CD14-positive monocyte (primary cell): ENCODE measurements around the gene ZNF154. TPM values are rescaled to one million over a fixed set of nuclear protein-coding genes. Genes with fewer than 3 reads are reported as not detected.

Experiments used
- DNase-seq, 3 donors: peaks; one replicate each; pipeline ENCODE4 v3.0.0-alpha.2; 2011 to 2022
- H2AFZ ChIP-seq: 2 replicates; pipeline ENCODE4 v1.6.0; 2012; ENCODE audit warnings: mild to moderate bottlenecking, low read depth, low read length, inconsistent platforms; ENCODE audit not compliant: insufficient read depth, poor library complexity, severe bottlenecking
- H3K27ac ChIP-seq, 2 donors: 1 replicate in 1 of 2; 2 replicates in 1 of 2; pipeline ENCODE4 v1.5.1; 2012 to 2013; ENCODE audit warnings: low read length in 2 of 2, control low read depth in 1 of 2, inconsistent platforms in 1 of 2, low read depth in 1 of 2, mild to moderate bottlenecking in 1 of 2
- H3K27me3 ChIP-seq, 2 donors: one replicate each; pipeline versions ENCODE4 v1.6.0 to v1.6.1; 2011 to 2013; ENCODE audit warnings: low read length in 2 of 2; ENCODE audit not compliant: control insufficient read depth in 2 of 2, insufficient read depth in 2 of 2
- H3K36me3 ChIP-seq, 2 donors: replicated peaks in 1 of 2; 1 replicate in 1 of 2; 2 replicates in 1 of 2; pipeline versions ENCODE4 v1.5.1 to v1.6.1; 2012 to 2013; ENCODE audit warnings: low read length in 2 of 2, control low read depth in 1 of 2, inconsistent platforms in 1 of 2, mild to moderate bottlenecking in 1 of 2; ENCODE audit not compliant: insufficient read depth in 2 of 2, control insufficient read depth in 1 of 2
- H3K4me1 ChIP-seq, 2 donors: 1 replicate in 1 of 2; 2 replicates in 1 of 2; pipeline versions ENCODE4 v1.5.1 to v1.6.1; 2012 to 2013; ENCODE audit warnings: low read length in 2 of 2, control low read depth in 1 of 2, inconsistent platforms in 1 of 2, mild to moderate bottlenecking in 1 of 2, moderate library complexity in 1 of 2; ENCODE audit not compliant: insufficient read depth in 2 of 2, control insufficient read depth in 1 of 2
- H3K4me2 ChIP-seq: replicated peaks from 2 replicates; pipeline ENCODE3; 2012; ENCODE audit warnings: low read length, moderate library complexity, mild to moderate bottlenecking; ENCODE audit not compliant: poor library complexity, severe bottlenecking; ENCODE audit errors: extremely low read depth
- H3K4me3 ChIP-seq, 3 experiments: fragments of 200-600 bp in 1 of 3; sonication (generic) in 1 of 3; replicated peaks in 1 of 3; 1 replicate in 2 of 3; 2 replicates in 1 of 3; pipeline ENCODE4 v1.5.1; 2011 to 2013; ENCODE audit warnings: low read length in 3 of 3, mild to moderate bottlenecking in 3 of 3, control low read depth in 2 of 3, low read depth in 2 of 3, inconsistent platforms in 1 of 3, moderate library complexity in 1 of 3
- H3K79me2 ChIP-seq: 2 replicates; pipeline ENCODE4 v1.6.0; 2012; ENCODE audit warnings: mild to moderate bottlenecking, control low read depth, inconsistent platforms, low read length, moderate library complexity; ENCODE audit not compliant: insufficient read depth
- H3K9ac ChIP-seq: 2 replicates; pipeline ENCODE4 v1.6.0; 2017; ENCODE audit warnings: low read length, mild to moderate bottlenecking; ENCODE audit not compliant: insufficient read depth, poor library complexity, severe bottlenecking
- H3K9me3 ChIP-seq, 2 donors: replicated peaks in 1 of 2; 1 replicate in 1 of 2; 2 replicates in 1 of 2; pipeline versions ENCODE4 v1.5.1 to v1.6.1; 2012 to 2013; ENCODE audit warnings: low read length in 2 of 2, control low read depth in 1 of 2; ENCODE audit not compliant: control insufficient read depth in 1 of 2, insufficient read depth in 1 of 2
- H4K20me1 ChIP-seq: 2 replicates; pipeline ENCODE4 v1.6.0; 2012; ENCODE audit warnings: mild to moderate bottlenecking, low read length, control low read depth, moderate library complexity; ENCODE audit not compliant: insufficient read depth
- H3K27ac Mint-ChIP-seq, 7 donors: one replicate each; pipeline ENCODE4 v1.8.0; 2020; ENCODE audit warnings: mild to moderate bottlenecking in 7 of 7, mixed read lengths in 7 of 7, moderate library complexity in 6 of 7, inconsistent platforms in 2 of 7
- H3K27me3 Mint-ChIP-seq, 3 donors: one replicate each; pipeline ENCODE4 v1.8.0; 2021 to 2022; ENCODE audit warnings: low read depth in 3 of 3, mild to moderate bottlenecking in 3 of 3, mixed read lengths in 3 of 3, moderate library complexity in 3 of 3, inconsistent platforms in 1 of 3
- H3K36me3 Mint-ChIP-seq, 2 donors: one replicate each; pipeline ENCODE4 v1.8.0; 2020; ENCODE audit warnings: mixed read lengths in 2 of 2, inconsistent platforms in 1 of 2, mild to moderate bottlenecking in 1 of 2
- H3K4me1 Mint-ChIP-seq: one replicate; pipeline ENCODE4 v1.8.0; 2020; ENCODE audit warnings: mild to moderate bottlenecking, mixed read lengths
- H3K4me3 Mint-ChIP-seq, 2 donors: one replicate each; pipeline ENCODE4 v1.8.0; 2020; ENCODE audit warnings: mild to moderate bottlenecking in 2 of 2, mixed read lengths in 2 of 2, moderate library complexity in 1 of 2
- H3K9me3 Mint-ChIP-seq, 7 donors: one replicate each; pipeline ENCODE4 v1.8.0; 2020 to 2022; ENCODE audit warnings: mixed read lengths in 7 of 7, mild to moderate bottlenecking in 6 of 7, moderate library complexity in 6 of 7, inconsistent platforms in 2 of 7
- CTCF ChIP-seq: fragments of 200-600 bp; IDR thresholded peaks from one replicate; pipeline ENCODE4 v1.8.0; 2022; ENCODE audit warnings: antibody characterized with exemption, mild to moderate bottlenecking
- WGBS: methylation state at CpG from one replicate; pipeline ENCODE4 v1.1.5; 2013; ENCODE audit warnings: missing lambda C conversion rate; ENCODE audit not compliant: insufficient coverage; 5-methylcytosine and 5-hydroxymethylcytosine counted together
- intact Hi-C, 2 donors: fragments of 100-400 bp; cut with micrococcal nuclease; formaldehyde crosslinking; loops; one replicate each; pipeline versions ENCODE4 v1.15.0 to v1.15.1; 2023
- polyA plus RNA-seq, 3 donors: library from polyadenylated mRNA; depleted of rRNA in 1 of 3; unstranded in 2 of 3; stranded (reverse) in 1 of 3; fragments of 300-500 nt in 2 of 3; fragments of >200 nt in 1 of 3; fragmentation: Illumina TruSeq in 2 of 3; gene quantifications; 1 replicate in 2 of 3; 2 replicates in 1 of 3; pipeline ENCODE4 v1.2.3, GENCODE V29; 2012 to 2021

Gene ZNF154
- polyA plus RNA-seq, 3 donors: 0.52 TPM; not detected in 2

GRCh38 chr19:57656346-57656745 lies 52.7 kb downstream of the ZNF154 start:
- H3K4me3 Mint-ChIP-seq: no peak overlapping the region

GRCh38 chr19:57655443-57655842 lies 53.6 kb downstream of the ZNF154 start:
- no peak overlapping the region for H3K4me3 ChIP-seq
- no peaks in the 10 kb centered on the region for H3K36me3 ChIP-seq
- intact Hi-C loops: no loop called here
- H3K9me3 ChIP-seq: peaks cover 55 to 60% of the 10 kb centered on the region in 2 donors
- H3K4me2 ChIP-seq: no peak overlapping the region
- peaks cover 2 to 12% (median 5%) of the 10 kb centered on the region in 3 donors for H3K27me3 Mint-ChIP-seq
- no peak overlapping the region for H3K27ac ChIP-seq
- H4K20me1 ChIP-seq: no peaks in the 10 kb centered on the region
- H3K9me3 Mint-ChIP-seq: peaks cover 43 to 77% (median 54%) of the 10 kb centered on the region in 7 donors
- no peaks in the 10 kb centered on the region for H3K4me1 ChIP-seq
- no peak overlapping the region for H3K27ac Mint-ChIP-seq
- 100% methylated on average over 1 of the region's 1 CpG for WGBS
- H3K4me3 Mint-ChIP-seq: no peak overlapping the region
- no peak overlapping the region for H2AFZ ChIP-seq
- TF ChIP-seq CTCF: no peak
- peaks cover 3 to 4% of the 10 kb centered on the region in 2 donors for H3K27me3 ChIP-seq
- DNase-seq: no peak
- no peaks in the 10 kb centered on the region for H3K79me2 ChIP-seq
- H3K36me3 Mint-ChIP-seq: no peaks in the 10 kb centered on the region
- H3K4me1 Mint-ChIP-seq: no peaks in the 10 kb centered on the region
- H3K9ac ChIP-seq: no peak overlapping the region

More at GRCh38 chr19:57656346-57656745, 52.7 kb downstream of the ZNF154 start:
- Histone ChIP-seq H3K36me3 (no peaks in the 10 kb centered on the region), H3K27me3 (peaks cover 3 to 11% of the 10 kb centered on the region in 2 donors), H2AFZ (no peak overlapping the region), H3K27ac (no peak overlapping the region), H3K4me2 (no peak overlapping the region), H3K79me2 (no peaks in the 10 kb centered on the region), H3K4me1 (no peaks in the 10 kb centered on the region), H3K9me3 (peaks cover 47 to 53% of the 10 kb centered on the region in 2 donors), H3K4me3 (no peak overlapping the region), H3K9ac (no peak overlapping the region), H4K20me1 (no peaks in the 10 kb centered on the region)
- intact Hi-C loops: no loop called here
- peaks cover 37 to 68% (median 45%) of the 10 kb centered on the region in 7 donors for H3K9me3 Mint-ChIP-seq
- no peaks in the 10 kb centered on the region for H3K36me3 Mint-ChIP-seq
- no peak for TF ChIP-seq CTCF
- no CpG with 5 or more reads among the region's 1 CpG for WGBS
- H3K27ac Mint-ChIP-seq: no peak overlapping the region
- H3K27me3 Mint-ChIP-seq: peaks cover 4 to 20% (median 5%) of the 10 kb centered on the region in 3 donors
- no peaks in the 10 kb centered on the region for H3K4me1 Mint-ChIP-seq
- no peak for DNase-seq
